NCI-H526 treated with DMSO at 0.1 percent for 48 hours (cell line): ENCODE data around the gene PCSK1.
A peak's percentile ranks its signal among the peaks of the same experiment; 100 is the strongest.

Experiments used
- DNase-seq: peaks from one replicate; lab custom pipeline; 2025; lab: John Stamatoyannopoulos, UW

Gene PCSK1

DNA sequence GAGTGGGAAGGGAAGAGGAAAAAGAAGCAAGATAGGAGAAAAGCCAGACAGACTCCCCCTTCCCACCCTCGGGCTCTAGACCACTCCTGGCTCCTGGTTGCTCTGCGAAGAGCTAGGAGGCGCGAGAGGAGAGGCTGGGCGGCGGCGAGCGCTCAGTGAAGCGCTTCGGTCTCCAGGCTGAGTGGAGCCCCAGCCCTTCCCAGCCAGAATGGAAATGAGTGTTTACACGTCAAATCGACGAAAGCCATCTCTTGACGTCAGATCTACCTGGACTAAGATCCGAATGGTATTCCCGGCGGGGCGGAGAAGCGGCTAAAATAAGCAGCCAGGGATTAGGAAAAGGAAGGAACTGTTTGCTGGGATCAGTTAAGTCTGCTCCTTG, at the start of gene PCSK1:
Gene PCSK1, minus strand, starts transcription at position 183 of the 382 bp plus-strand sequence. CDS start 206 bp downstream, outside the sequence.
- DNase-seq, result peak; percentile 59

DNA sequence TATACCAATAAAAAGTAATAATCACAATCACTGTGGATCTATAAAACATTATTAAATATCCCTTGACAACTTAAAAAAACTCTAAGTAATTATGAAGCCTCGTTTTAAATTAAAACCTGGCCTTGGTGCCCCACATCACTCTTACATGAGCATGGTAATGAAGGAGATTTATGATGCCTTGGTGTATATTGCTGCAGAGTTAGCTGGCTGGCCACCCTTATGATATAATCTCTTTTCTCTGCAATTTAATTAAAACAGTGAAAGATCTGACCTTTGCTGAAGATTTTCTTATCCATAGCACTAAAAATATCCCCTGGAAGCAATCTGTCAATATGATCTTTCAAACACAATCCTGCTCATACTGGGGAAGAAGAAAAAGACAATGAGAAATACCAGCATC, 48.8 kb upstream of the PCSK1 start:
- DNase-seq, result no peak

DNA sequence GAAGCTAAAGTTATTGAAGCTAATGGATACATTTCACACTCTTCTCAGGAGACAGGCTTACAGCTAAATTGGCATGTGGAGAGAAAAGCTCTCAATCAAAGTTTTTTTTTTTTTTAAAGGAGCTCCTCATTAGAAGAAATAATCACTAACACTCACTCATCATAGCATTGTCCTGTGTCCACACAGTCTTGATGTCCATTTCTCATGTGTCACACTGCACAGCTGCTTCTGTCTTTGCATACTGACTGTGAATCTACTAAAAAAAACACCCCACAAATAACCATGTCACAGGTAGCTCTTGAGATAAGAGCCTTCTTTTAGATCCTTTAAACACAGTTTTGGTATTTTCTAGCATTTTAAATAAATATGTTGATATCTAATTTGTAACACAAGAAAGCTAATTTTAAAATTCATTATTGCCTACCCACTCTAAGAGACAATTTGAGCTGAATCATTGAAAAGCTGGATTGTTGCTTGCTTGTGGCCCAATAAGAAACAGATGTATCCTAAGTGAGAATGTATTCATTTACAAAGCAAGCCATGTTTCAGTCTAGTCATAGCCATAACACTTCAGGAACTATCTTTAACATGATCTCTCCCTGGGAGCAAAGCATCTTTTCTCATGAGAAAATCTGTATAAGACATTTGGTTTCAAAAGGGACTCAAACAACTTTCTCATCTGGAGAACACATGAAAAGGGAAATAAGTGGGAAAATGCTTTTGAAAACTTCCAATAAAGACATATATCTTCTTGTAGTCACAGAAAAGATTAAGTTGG, 48.1 kb upstream of the PCSK1 start:
- DNase-seq, result no peak

DNA sequence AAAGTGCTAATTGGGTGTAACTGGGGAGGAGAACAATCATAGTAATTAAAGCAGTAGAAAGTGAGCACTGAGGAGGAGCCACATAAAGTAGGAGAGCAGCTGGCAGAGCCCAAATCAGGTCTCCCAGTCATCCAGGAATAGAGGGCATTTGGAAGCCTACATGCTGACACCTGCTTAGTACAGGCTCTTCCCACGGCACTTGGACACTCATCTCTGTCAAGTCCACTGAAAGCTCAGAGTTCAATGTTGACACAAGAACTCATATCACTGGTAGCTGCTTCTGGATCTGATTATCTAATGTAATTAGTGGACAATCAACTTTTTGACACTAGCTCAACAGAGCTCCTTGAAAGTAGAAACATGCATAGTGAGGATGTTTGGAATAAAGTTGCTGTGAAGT, 45.9 kb upstream of the PCSK1 start:
- no peak for DNase-seq

DNA sequence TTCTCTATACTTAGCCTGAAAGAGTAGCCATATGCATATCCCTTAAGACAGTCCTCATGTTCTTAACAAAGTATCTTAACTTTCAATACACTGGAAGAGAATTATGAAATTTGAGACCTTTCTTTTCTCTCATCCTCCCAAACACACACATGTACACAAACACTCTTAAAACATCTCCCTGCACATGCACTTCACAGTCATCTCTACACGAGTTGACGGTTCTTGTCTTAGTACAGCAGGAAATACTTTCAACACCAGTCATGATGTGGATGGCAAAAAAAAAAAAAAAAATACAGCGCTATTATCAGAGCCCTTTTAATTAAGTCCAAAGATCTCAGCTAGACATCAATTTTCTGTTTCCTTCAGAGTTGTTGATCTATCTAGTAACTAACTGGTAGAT, 43.6 kb upstream of the PCSK1 start:
- DNase-seq, result no peak

DNA sequence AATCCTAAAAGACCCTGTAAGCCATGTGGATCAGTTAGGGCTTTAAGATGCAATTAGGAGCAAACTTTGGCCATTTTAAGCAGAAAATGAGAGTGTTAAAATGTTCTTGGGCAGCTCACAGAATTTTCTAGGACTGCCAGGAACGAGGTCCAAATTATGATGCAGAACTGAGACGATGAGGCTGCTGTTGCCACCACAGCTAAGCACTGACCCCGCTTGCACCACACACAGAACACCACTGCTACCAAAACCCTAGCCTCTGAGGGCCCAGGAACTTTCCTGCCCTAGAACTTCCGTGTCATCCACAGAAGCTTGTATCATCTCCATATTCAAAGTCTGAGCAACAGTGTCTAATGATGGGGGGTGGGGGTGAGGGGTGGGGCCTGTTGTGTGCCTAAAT, 41.0 kb upstream of the PCSK1 start:
- no peak for DNase-seq

DNA sequence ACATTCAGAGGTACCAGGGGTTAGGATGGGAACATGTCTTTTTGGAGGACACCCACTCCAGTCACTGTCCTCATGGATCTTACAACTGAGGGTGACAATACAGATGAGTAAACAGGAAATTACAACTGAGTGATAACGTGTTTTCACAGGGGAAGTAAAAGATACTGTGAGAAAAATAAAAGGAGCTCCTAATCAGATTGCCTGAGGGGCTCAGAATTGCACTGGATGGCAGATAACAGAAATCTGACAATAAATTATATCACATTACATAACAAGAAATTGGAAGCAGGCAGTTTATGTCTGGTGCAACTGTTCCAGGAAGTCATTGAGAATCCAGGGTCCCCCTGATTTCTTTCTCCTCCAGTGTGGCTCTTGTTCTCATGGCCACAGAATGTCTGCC, 40.1 kb upstream of the PCSK1 start:
- no peak for DNase-seq

DNA sequence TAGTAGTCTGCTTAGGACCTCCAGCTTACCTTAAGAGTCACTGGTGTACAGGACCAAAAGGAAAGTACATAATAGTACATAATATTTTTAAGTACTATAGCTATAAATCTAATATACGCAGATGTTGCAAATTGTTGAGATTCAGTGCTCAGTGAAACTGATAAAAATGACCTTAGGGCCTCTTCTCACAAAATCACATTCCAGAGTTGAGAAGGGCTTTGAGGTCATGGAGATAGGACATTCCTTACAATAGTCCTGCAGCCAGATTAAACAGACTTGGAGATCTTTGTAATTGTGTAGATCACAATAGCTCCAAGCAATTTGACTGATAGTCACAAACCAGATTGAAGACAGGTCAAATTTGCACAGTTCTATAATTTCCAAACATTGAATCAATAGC, 37.7 kb upstream of the PCSK1 start:
- no peak for DNase-seq

DNA sequence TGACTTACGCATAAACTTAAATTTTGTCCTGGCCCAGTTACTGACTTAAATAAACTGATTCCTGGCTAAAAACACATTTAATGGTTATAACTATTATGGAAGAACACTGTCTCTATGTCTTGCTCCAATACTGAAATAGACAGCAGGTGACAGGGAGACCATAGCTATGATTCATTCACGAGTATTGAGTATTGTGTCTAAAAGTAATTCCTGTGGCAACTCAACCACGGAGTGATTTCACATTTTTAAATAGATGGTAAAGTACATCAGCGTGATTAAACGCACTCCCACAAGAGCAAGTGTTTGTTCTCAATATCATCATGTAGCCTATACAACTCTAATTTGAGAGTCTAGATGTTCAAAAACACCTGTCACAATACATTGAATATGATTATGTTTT, 35.9 kb upstream of the PCSK1 start:
- no peak for DNase-seq

DNA sequence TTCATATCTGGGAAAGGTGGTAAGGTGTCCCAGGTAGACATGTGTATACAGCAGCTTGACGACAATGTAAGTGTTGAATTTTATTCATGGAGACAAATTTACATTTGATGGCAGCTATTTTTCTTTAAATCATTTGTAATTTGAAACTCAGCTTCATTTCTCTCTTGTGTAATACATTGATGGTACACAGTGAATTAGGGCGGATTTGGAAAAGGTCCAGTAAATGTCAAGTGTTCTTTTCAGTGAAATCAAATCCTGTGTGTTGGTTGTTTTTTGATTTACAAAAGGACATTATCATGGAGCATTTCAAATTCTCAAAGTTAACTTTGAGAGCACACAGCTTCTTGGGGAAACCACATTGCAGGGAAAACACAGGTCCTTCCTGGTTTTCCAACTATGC, 30.0 kb upstream of the PCSK1 start:
- no peak for DNase-seq

DNA sequence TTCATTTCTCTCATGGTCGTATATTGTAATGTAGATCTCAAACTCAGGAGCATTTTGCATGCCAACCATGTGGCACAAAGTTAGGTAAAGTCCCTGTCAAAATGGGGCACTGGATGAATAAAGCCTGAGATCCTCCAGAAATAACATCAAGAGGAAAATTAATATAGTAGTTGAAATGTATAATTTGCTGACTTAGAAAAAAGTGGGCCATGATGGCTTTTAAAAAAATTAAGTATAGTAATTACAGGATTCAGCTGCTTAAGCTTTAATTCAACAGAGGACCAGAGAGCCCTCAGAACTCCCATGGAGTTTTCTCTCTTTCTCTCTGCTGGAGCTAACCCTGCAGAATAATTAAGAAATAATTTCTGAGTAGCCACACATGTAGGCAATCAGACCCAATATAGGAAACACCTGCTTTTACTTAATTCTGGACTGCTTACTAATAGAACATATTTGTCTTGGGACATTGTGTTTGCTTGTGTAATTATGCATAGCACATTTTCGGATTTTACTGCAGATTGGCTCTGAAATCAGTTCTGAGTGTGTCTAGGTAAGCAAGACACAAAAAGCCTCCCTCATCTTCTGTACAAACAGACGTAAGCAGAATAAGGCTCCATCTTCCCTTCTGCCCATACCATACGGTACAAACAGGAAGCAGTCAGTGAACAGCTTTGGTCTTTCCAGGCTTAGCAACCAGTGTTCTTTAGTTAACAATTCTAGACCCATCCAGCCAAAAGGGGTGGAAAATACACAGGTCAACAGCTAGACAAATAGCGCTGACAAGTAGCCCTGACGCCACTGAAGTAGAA, 26.5 kb upstream of the PCSK1 start:
- no peak for DNase-seq

DNA sequence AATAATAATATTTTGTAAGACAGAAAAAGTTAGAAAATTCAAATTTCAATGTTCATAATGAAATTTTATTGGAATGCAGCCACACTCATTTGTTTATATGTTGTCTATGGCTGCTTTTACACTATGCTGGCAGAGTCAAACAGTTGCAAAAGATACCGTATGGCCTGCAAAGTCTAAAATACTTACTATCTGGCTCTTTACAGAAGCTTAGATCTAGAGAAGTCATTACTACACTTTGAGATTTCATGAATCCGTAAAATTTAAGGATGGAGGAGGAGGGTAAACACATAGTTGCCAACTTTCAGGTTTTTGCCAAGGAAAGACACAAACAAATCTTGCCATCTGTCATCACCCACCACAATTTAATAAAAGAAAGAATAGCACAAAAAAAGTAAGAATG, 25.1 kb upstream of the PCSK1 start:
- no peak for DNase-seq

DNA sequence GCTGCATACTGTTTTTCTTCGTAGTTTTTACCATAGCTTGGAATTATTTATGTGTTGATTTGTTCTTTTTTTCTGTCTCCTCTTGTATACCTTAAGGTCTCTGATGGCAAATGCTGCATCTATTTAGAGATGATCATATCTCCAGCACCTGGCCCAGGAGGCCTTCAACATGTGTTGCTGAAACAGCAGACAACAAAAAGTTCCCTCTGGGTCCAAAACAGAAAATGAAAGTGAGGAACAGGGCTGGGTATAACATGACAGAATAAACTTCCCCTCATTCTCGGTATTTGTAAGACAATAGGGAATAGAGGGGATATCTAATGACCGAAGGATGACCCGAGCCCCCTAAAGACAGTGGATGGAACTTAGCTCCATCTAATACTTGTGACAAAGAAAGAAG, 22.7 kb upstream of the PCSK1 start:
- DNase-seq, result no peak

DNA sequence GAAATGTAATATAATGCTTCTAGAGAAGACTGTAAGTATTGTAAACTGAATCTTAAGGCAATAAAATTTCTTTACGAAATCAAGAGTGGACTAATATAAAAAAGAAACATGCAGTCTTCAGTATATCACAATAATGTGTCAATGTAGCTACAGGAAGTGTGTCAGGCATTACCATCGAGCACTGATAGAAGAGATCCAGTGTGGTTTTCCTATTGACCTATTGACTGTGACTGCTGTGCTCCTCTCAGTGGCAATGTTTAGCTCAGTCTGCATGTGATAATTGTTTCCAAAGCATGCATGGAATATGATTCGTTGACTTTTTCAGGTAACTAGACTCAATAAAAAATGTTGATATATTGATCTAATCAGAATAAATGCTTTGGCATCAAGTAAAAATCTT, 20.3 kb upstream of the PCSK1 start:
- DNase-seq, result no peak

DNA sequence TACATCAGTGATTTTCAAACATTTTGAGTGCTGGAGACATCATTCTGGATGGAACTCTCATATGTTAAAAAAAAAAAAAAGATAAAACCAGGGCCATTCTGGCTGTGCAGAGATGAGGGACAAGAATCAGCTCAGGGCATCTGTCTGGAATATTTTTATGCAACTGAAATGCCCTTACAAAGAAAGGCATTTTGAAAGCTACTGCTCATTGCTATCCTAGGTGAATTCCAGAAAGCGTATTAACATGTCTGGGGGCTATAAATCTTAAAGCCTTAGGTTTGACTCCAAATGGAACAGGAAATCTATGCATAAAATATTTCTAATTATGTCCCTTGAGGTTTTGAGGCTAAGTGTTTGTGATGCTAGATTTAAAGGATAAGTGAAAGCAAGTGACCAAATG, 14.9 kb upstream of the PCSK1 start:
- no peak for DNase-seq

DNA sequence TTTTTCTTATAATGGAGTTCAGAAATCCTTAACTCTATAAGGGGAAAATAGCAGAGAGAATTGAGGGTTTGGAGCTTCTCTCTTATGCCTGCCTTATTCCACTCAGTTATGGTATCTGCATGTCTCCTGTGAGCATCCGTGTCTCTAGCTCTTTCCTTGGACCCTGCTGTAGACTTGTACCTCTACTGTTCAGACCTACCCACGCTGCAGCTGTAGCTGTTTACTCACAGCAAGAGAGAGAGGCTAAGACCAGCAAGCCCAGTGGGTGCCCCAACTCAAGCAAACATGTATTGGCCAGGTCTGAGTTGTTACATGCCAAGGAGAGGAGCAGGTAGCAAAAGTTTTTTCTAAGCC, 7.1 kb upstream of the PCSK1 start:
- DNase-seq, result no peak

DNA sequence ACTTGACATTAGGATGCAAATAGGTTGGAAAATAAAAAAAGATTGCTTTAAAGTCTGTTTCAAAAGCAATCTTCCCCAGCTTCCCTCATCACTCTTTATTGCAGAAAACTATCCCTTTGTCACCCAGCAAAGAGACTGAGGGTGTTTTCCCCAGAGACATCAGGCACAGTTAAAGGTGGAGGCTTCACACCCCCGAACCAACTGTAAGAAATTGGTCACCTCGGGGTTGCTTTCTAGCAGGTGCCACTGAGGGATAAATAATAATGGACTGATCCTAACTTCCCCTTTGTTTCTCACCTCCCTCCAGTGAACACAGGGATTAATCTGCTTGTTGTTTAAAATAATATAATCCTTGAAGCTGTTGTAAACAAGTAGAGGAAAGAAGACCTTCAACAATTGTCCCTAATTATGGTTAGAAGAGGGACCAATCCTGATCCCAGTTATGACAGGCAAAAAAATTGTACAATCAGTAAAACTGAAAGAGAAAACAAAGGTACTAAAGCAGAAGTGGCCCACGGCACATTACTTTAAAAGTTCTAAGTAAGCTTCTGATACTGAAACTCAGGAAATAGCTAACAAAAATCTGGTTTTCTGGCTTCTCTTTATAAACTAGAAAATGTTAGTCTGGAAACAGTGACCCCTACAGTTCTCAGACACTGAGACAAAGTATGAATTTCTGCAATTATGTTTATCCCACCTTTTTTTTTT, 6.6 kb upstream of the PCSK1 start:
- DNase-seq, result no peak

DNA sequence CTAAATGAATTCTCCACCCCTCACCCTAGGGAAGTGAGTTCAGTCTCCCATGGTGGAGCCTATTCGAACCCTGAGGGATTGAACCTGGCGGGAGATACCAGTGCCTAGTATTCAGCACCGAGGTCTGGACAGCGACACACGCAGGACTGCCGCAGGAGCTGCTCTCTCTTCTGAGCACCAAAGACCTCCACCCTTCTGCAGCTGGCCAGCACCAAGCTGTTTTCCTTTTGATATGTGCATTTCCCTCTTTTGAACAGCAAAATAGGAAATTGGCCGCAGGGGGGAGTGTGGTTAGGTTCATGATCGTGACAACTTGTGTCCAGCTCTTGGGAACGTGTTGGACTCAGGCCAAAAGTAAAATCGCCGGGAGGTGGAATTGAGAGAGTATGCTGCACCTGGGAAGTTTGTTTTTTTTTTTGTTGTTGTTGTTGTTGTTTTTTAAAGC, 1.2 kb upstream of the PCSK1 start:
- DNase-seq, result peak; percentile 68

DNA sequence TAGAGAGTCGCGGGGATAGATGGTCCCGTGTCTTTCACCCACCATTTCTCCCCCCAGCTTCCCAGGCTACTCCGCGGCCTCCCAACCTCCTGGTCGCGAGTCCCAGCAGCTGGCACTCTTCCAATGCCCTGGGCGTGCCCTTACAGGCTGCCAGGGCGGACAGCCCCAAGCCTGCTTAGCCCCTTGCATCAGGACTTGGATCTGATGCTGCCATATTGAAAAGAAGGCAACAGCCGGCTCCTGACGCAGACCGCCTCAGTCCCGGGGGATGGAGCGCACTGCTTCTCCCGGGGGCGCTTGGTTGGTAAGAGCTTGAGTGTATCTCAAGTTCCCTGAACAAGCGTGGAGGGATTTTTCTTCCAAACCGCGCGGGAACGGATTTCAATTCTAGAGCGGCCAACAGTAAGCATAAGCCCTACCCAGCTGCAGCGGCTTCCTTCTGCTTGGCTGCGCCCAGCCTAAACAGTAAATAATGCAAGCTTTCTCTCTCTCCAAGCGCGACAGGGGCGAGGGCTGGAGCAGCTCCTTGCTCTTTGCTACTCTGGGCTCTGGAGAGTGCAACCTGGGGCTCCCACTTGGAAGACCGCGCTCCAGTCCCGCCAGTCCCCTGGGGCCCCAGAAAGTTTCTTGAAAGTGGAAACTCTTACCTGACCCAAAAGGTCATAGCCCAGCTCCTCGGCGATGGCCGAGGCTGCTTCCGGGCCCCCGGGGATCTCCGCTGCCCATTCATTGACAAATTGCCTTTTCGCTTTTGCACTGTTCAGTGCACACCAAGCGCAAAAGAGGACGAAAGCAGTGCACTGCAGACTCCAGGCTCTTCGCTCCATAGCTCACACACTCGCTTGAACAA, 607 bp downstream of the PCSK1 start:
- peak; percentile 52 for DNase-seq

DNA sequence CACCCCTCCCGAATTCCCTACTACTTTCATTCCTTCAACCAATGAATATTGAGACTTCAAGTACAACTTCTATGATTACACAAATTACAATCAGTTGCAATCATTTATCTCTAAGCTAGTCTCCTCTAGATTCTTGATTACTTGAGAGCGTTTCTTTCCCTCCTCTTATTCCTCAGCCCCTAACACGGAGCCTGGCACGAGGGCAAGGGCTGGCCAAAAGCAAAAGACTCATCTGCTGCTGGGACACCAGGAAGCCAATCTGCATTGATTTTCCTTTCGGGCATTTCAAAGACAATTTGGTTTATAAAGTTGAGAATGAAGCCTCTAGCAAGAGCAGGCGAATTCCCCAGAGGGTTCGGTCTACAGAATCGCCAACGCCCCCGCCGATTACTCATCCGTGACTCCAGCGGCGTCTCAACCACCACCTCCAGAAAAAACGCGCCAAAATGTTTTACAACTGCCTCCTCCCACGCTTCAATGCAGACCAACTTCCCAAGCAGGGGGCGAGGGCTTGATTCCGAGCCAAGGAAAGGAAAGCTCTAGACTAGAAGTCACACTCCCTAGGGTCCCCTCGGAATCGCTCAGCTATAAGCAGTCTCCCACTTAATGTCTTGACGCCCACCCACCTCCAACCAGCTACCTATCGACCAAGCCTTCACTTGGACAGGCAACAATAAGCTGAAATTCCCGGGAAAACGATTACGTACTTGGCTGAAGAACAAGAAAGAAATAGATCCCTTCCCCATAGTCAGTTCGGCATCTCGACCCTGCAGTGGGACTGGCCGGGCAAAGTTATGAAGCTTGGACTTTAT, 1.5 kb downstream of the PCSK1 start:
- peak; percentile 48 for DNase-seq

DNA sequence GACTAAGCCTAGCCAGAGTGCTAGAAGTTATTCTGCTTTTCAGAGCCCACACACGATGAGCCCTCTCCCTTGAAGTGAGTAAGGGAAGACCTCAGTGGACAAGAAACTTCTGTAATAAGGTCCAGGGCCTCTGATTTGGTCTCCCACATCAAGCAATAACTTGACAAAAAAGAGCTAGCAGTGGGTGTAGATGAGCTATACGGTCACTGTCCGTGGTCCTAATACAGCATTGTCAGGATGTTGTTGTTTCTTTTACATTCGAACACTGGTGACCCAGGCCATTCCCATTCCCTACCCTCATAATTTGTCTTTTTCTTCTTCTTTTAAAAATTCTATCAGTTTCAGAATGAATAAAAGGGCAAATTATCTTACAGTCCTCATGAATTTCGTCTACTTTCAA, 5.2 kb downstream of the PCSK1 start:
- DNase-seq, result no peak
